ENCODE results near the gene HIPK4.

Gene HIPK4

GRCh38 chr19:40389404-40390083, 437 bp downstream of the HIPK4 start:
- H3K9me3 Mint-ChIP-seq, result no peaks in the 10 kb centered on the region
- no peak for TF ChIP-seq CTCF (IDR thresholded peaks at IDR 0.05)
- H3K27me3 Mint-ChIP-seq (ENCODE audit: low read depth, poor library complexity), result peaks cover 9% of the 10 kb centered on the region
- H3K4me3 Mint-ChIP-seq, result no peak overlapping the region
- no peaks in the 10 kb centered on the region for H3K36me3 Mint-ChIP-seq (ENCODE audit: low read depth)
- peaks cover 12% of the 10 kb centered on the region for H3K4me1 Mint-ChIP-seq
- DNase-seq, result no peak
- H3K27ac Mint-ChIP-seq, result no peak overlapping the region

GRCh38 chr19:40388481-40388880, 1.5 kb downstream of the HIPK4 start:
- Mint-ChIP-seq H3K36me3 (ENCODE audit: low read depth) (no peaks in the 10 kb centered on the region), H3K9me3 (no peaks in the 10 kb centered on the region), H3K27ac (no peak overlapping the region), H3K4me1 (peaks cover 9% of the 10 kb centered on the region), H3K4me3 (no peak overlapping the region), H3K27me3 (ENCODE audit: low read depth, poor library complexity) (peaks cover 12% of the 10 kb centered on the region)
- no peak for TF ChIP-seq CTCF (IDR thresholded peaks at IDR 0.05)
- DNase-seq, result no peak

DNA sequence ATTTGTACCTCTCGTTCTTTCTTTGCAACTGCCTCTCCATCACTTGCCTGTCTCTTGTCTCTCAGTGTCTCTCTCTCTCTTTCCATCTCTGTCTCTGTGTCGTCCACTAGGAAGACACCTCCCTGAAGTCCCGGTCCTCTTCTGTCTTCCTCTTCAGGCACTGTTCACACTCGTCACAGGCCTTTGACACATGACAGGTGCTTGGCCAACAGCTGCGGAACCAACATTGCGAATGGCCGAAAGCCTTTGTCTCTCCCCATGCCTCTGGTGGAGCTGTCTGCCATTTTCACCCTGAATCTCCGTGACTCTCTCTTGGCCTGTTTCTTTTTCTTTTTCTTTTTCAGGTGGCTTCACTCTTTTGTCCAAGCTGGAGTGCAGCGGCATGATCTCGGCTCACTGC, 2.8 kb downstream of the HIPK4 start:
- H3K27me3 Mint-ChIP-seq (ENCODE audit: low read depth, poor library complexity), result peaks cover 12% of the 10 kb centered on the region
- no peak overlapping the region for H3K4me3 Mint-ChIP-seq
- TF ChIP-seq CTCF (IDR thresholded peaks at IDR 0.05), result no peak
- peaks cover 1% of the 10 kb centered on the region for H3K4me1 Mint-ChIP-seq
- H3K9me3 Mint-ChIP-seq, result no peaks in the 10 kb centered on the region
- no peak for DNase-seq
- H3K27ac Mint-ChIP-seq, result no peak overlapping the region
- H3K36me3 Mint-ChIP-seq (ENCODE audit: low read depth), result no peaks in the 10 kb centered on the region

DNA sequence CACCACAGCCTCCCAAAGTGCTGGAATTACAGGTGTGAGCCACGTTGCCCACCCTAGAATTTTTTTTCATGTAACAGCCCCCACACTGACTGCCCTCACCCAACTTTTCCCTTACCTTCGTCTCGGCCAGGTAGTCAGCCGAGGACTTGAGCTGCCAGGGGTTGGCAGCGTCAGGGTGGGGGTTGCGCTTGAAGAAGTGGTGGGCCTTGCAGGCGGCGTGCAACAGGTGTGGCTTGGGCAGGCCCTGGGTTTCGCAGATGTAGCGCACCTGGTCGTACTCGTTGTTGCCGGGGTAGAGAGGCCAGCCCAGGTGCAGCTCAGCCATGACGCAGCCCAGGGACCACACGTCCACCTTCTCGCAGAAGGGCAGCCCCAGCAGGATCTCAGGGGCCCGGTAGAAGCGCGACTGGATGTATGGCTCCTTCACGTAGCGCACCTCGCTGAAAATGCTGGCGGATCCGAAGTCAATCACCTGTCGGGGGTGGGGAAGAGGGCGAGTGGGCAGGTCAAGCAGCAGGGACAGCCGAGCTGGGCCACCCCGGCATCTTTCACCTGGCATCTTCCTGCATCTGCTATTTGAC, 6.2 kb downstream of the HIPK4 start:
- Mint-ChIP-seq H3K36me3 (ENCODE audit: low read depth) (no peaks in the 10 kb centered on the region), H3K4me3 (no peak overlapping the region), H3K27ac (no peak overlapping the region), H3K9me3 (no peaks in the 10 kb centered on the region), H3K4me1 (no peaks in the 10 kb centered on the region), H3K27me3 (ENCODE audit: low read depth, poor library complexity) (peaks cover 12% of the 10 kb centered on the region)
- no peak for DNase-seq
- TF ChIP-seq CTCF (IDR thresholded peaks at IDR 0.05), result no peak

DNA sequence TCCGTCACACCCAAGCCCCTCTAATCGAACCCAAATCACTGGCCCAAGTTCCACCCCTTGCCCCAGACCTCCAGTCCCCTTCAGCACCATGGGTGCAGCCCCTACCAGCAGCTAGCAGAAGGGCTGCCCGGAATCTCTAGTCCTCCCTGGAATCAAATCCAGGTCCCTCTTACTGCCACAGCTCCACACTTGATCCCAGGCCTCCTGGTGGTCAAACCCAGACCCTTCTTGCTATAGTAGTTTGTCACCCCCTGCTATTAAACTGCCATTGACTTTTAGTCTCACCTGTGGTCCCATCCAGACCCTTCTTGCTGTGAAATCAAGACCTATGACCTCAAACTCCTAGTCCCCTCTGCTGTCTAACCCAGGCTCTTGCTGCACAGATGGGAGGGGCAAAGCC, 8.7 kb downstream of the HIPK4 start:
- DNase-seq, result no peak
- H3K27me3 Mint-ChIP-seq (ENCODE audit: low read depth, poor library complexity), result peaks cover 6% of the 10 kb centered on the region
- no peak overlapping the region for H3K4me3 Mint-ChIP-seq

More for the DNA sequence above, 8.7 kb downstream of the HIPK4 start:
- Mint-ChIP-seq H3K9me3 (no peaks in the 10 kb centered on the region), H3K4me1 (no peaks in the 10 kb centered on the region), H3K27ac (no peak overlapping the region), H3K36me3 (ENCODE audit: low read depth) (no peaks in the 10 kb centered on the region)
- TF ChIP-seq CTCF (IDR thresholded peaks at IDR 0.05), result no peak

Measured in nephron progenitor cell (in vitro differentiated cells).